ENCODE results near the gene RPS19BP1.
A peak's percentile ranks its signal among the peaks of the same experiment; 100 is the strongest.

The RPS19BP1 gene

DNA sequence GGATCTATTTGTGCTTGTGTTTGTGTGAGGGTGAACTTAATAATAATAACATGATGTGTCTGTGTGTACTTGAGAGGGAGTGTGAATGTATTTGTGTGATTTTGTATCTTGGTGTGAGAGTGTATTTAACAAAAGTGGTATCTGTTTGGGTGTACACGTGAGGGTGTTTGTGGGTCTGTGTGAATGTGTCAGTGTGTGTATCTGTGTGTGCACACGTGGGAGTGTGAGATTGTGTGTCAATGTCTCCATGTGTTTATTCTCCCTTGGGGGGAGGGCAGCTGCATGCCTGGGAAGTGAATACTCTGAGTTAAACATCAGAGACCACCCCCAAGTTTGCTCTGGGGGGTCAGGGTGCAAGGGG is 15.0 kb upstream of the RPS19BP1 start:
- DNase-seq (ENCODE audit: low read depth): no peak
- H3K4me3 ChIP-seq (ENCODE audit: low read depth, low read length): no peak overlapping the region
- no peak for TF ChIP-seq CTCF (IDR thresholded peaks at IDR 0.05; ENCODE audit: control insufficient read depth, extremely low read depth, insufficient read depth)

- no peak for DNase-seq (ENCODE audit: low read depth)
- TF ChIP-seq CTCF (IDR thresholded peaks at IDR 0.05; ENCODE audit: control insufficient read depth, extremely low read depth, insufficient read depth): no peak
- no peak overlapping the region for H3K4me3 ChIP-seq (ENCODE audit: low read depth, low read length)
Observed at GRCh38 chr22:39546889-39547586, 14.5 kb upstream of the RPS19BP1 start.

- DNase-seq (ENCODE audit: low read depth): no peak
- H3K4me3 ChIP-seq (ENCODE audit: low read depth, low read length): no peak overlapping the region
- TF ChIP-seq CTCF (IDR thresholded peaks at IDR 0.05; ENCODE audit: control insufficient read depth, extremely low read depth, insufficient read depth): no peak
Observed at GRCh38 chr22:39545386-39546365, 13.1 kb upstream of the RPS19BP1 start.

- H3K4me3 ChIP-seq (ENCODE audit: low read depth, low read length): no peak overlapping the region
- peak; percentile 9; the same call in 1 of the 2 replicates for TF ChIP-seq CTCF (IDR thresholded peaks at IDR 0.05; ENCODE audit: control insufficient read depth, extremely low read depth, insufficient read depth)
- no peak for DNase-seq (ENCODE audit: low read depth)
Observed at GRCh38 chr22:39543095-39543494, 10.5 kb upstream of the RPS19BP1 start.

DNA sequence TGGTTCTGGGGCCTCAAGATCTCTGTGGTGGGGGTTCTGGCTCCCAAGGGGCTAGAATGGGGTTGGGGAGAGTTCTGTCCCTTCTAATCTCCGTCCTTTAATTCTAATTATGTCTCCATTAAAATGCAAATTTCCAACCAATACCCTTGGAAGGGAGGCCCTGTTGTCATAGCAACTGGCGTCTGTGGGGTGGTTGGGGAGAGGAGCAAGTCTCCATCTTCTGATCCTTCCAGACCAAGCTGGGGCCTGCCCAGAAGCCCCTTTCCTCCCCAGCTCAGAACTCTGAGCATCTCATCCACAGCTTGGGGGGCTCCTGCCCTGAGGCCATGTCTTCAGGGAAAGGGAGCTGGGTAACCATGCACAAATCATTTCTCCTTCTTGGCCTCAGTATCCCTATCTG is 5.4 kb upstream of the RPS19BP1 start:
- TF ChIP-seq CTCF (IDR thresholded peaks at IDR 0.05; ENCODE audit: control insufficient read depth, extremely low read depth, insufficient read depth): no peak
- DNase-seq (ENCODE audit: low read depth): no peak
- no peak overlapping the region for H3K4me3 ChIP-seq (ENCODE audit: low read depth, low read length)

- TF ChIP-seq CTCF (IDR thresholded peaks at IDR 0.05; ENCODE audit: control insufficient read depth, extremely low read depth, insufficient read depth): no peak
- H3K4me3 ChIP-seq (ENCODE audit: low read depth, low read length): no peak overlapping the region
- no peak for DNase-seq (ENCODE audit: low read depth)
Observed at GRCh38 chr22:39536711-39537110, 4.2 kb upstream of the RPS19BP1 start.

Data from LNCaP clone FGC (cell line).